Measurements from ENCODE around the gene TMEM219. TPM values are rescaled to one million over a fixed set of nuclear protein-coding genes. Genes with fewer than 3 reads are reported as not detected.
"Not testable (repeated sequence)": the region's sequence is repeated elsewhere in the genome, so short reads cannot be mapped to it uniquely, and the experiment has no call there.

Gene TMEM219
- total and polyA plus RNA-seq, 9 of the 15 experiments (the other 6 are each of a cell fraction or from before 2014, with no cell fraction given) = 35.3 to 62.8 (median 55.5) TPM

- H3K9me3 ChIP-seq (replicated peaks; ENCODE audit: control insufficient read depth, insufficient read depth, low read depth, low read length); H3K4me3 ChIP-seq; in situ Hi-C loops (cut with MboI); CTCF ChIA-PET (ENCODE audit: low intra/inter-chr PET ratio); DNase-seq (ENCODE audit: extremely low read depth in 1 of 4, low spot score in 3 of 4); H3K9ac ChIP-seq (ENCODE audit: insufficient read depth in 1 of 2, low read depth in 2 of 2, low read length in 2 of 2); intact Hi-C loops (cut with micrococcal nuclease); BruUV-seq (replicated peaks); H3K27ac ChIP-seq (ENCODE audit: extremely low read depth, low read depth, low read length); H3K9me1 ChIP-seq (ENCODE audit: control insufficient read depth, insufficient read depth, low read length); FAIRE-seq; H4K20me1 ChIP-seq (replicated peaks; ENCODE audit: control insufficient read depth, insufficient read depth, low read length); H2AFZ ChIP-seq (ENCODE audit: low read depth, low read length); H3K4me2 ChIP-seq (ENCODE audit: insufficient read depth, low read length); H3K27me3 ChIP-seq (ENCODE audit: control insufficient read depth in 2 of 2, insufficient read depth in 2 of 2, low read length in 2 of 2); ATAC-seq; H3K79me2 ChIP-seq (ENCODE audit: control insufficient read depth, insufficient read depth, low read length); H3K36me3 ChIP-seq (ENCODE audit: control insufficient read depth, insufficient read depth, low read length): not testable (repeated sequence)
- peaks cover 0 to 36% of the 10 kb centered on the region in 2 experiments; a peak in 2 of 5 replicates for H3K4me1 ChIP-seq (replicated peaks in 1 of 2; ENCODE audit: control insufficient read depth in 2 of 2, insufficient read depth in 2 of 2, low read length in 2 of 2)
- peak; percentile 62 for TF ChIP-seq EGR1 (conservative IDR thresholded peaks at IDR 0.05)
- peak; percentile 37; the same call in 1 of the 2 replicates for TF ChIP-seq BCOR (IDR thresholded peaks at IDR 0.05)
- POLR2A ChIA-PET = interaction anchor here (0.7 kb wide), 1 partner anchor 582 kb away, joined by 3 read pairs; no protein-coding TSS in a partner anchor
- 63% methylated on average over 9 of the region's 14 CpGs for WGBS (ENCODE audit: insufficient coverage, low coverage, missing lambda C conversion rate)
These were observed 50.7 kb downstream of the TMEM219 start for GRCh38 chr16:30012598-30012997.

GRCh38 chr16:30015450-30015849 lies 53.6 kb downstream of the TMEM219 start:
- H4K20me1 ChIP-seq (replicated peaks; ENCODE audit: control insufficient read depth, insufficient read depth, low read length); H3K9me3 ChIP-seq (replicated peaks; ENCODE audit: control insufficient read depth, insufficient read depth, low read depth, low read length); H3K27ac ChIP-seq (ENCODE audit: extremely low read depth, low read depth, low read length); BruUV-seq (replicated peaks); H3K9me1 ChIP-seq (ENCODE audit: control insufficient read depth, insufficient read depth, low read length); intact Hi-C loops (cut with micrococcal nuclease); DNase-seq (ENCODE audit: extremely low read depth in 1 of 4, low spot score in 3 of 4); CTCF ChIA-PET (ENCODE audit: low intra/inter-chr PET ratio); H3K79me2 ChIP-seq (ENCODE audit: control insufficient read depth, insufficient read depth, low read length); H3K9ac ChIP-seq (ENCODE audit: insufficient read depth in 1 of 2, low read depth in 2 of 2, low read length in 2 of 2); H3K36me3 ChIP-seq (ENCODE audit: control insufficient read depth, insufficient read depth, low read length); in situ Hi-C loops (cut with MboI); H3K4me3 ChIP-seq; ATAC-seq; H3K4me2 ChIP-seq (ENCODE audit: insufficient read depth, low read length); FAIRE-seq; H2AFZ ChIP-seq (ENCODE audit: low read depth, low read length); H3K27me3 ChIP-seq (ENCODE audit: control insufficient read depth in 2 of 2, insufficient read depth in 2 of 2, low read length in 2 of 2): not testable (repeated sequence)
- peaks cover 0 to 20% of the 10 kb centered on the region in 2 experiments; a peak in 2 of 5 replicates for H3K4me1 ChIP-seq (replicated peaks in 1 of 2; ENCODE audit: control insufficient read depth in 2 of 2, insufficient read depth in 2 of 2, low read length in 2 of 2)
- POLR2A ChIA-PET = interaction anchor here (0.6 kb wide), 1 partner anchor 59 kb away, joined by 3 read pairs; no protein-coding TSS in a partner anchor
- WGBS (ENCODE audit: insufficient coverage, low coverage, missing lambda C conversion rate) = 29% methylated on average over 7 of the region's 7 CpGs
